OCI-LY7 (cell line): Measurements from ENCODE around the gene AOC3. TPM values are rescaled to one million over a fixed set of nuclear protein-coding genes. Genes with fewer than 3 reads are reported as not detected.

ENCODE experiments used
- BruUV-seq: library from RNA; stranded (reverse); fragments of 400-500 nt; replicated peaks from 2 replicates; lab custom pipeline; 2021; lab: Mats Ljungman, UMichigan
- CTCF ChIA-PET: fragments of 300-600 bp; sonication (Branson Sonifier 250); formaldehyde crosslinking; loops from one replicate; lab custom pipeline; 2022; ENCODE audit warnings: antibody characterized with exemption; ENCODE audit not compliant: unreplicated experiment; lab: Charles Lee
- POLR2A ChIA-PET: fragments of 300-600 bp; sonication (Branson Sonifier 250); formaldehyde crosslinking; loops from one replicate; lab custom pipeline; 2022; ENCODE audit warnings: antibody characterized with exemption; lab: Charles Lee
- DNase-seq: peaks from one replicate; pipeline ENCODE4 v3.0.0-alpha.2; 2015; ENCODE audit warnings: low spot score
- H2AFZ ChIP-seq: fragments of 200-600 bp; sonication (generic), shearing (Covaris generic); 2 replicates; pipeline ENCODE4 v1.6.1; 2014; ENCODE audit warnings: mild to moderate bottlenecking, antibody characterized with exemption, low read length, moderate library complexity
- H3K27ac ChIP-seq: fragments of 200-600 bp; sonication (generic); 2 replicates; pipeline ENCODE4 v1.5.1; 2014; ENCODE audit warnings: mixed run types, low read depth, mild to moderate bottlenecking, moderate library complexity, low read length, inconsistent platforms; ENCODE audit not compliant: poor library complexity, severe bottlenecking
- H3K36me3 ChIP-seq: fragments of 200-600 bp; sonication (generic); 2 replicates; pipeline ENCODE4 v1.6.1; 2014; ENCODE audit warnings: mild to moderate bottlenecking, antibody characterized with exemption, low read length, moderate library complexity, mixed read lengths; ENCODE audit not compliant: insufficient read depth
- H3K4me1 ChIP-seq: fragments of 200-600 bp; sonication (generic); 2 replicates; pipeline ENCODE4 v1.5.1; 2014; ENCODE audit warnings: mild to moderate bottlenecking, low read length; ENCODE audit not compliant: insufficient read depth, poor library complexity, severe bottlenecking
- H3K4me2 ChIP-seq: fragments of 200-600 bp; sonication (generic); 2 replicates; pipeline ENCODE4 v1.6.1; 2014; ENCODE audit warnings: mild to moderate bottlenecking, low read length
- H3K4me3 ChIP-seq: fragments of 200-600 bp; sonication (generic); 2 replicates; pipeline ENCODE4 v1.5.1; 2014; ENCODE audit warnings: mild to moderate bottlenecking, low read depth, low read length; ENCODE audit not compliant: poor library complexity, severe bottlenecking
- H3K79me2 ChIP-seq: fragments of 200-600 bp; sonication (generic); 2 replicates; pipeline ENCODE4 v1.6.1; 2016; ENCODE audit warnings: low read depth, mild to moderate bottlenecking, low read length, moderate library complexity, mixed read lengths; ENCODE audit not compliant: insufficient read depth
- H3K9me2 ChIP-seq: fragments of 200-600 bp; sonication (generic); 2 replicates; pipeline ENCODE4 v1.6.1; 2016; ENCODE audit warnings: mild to moderate bottlenecking, low read length, mixed read lengths; ENCODE audit not compliant: insufficient read depth
- H3K9me3 ChIP-seq: fragments of 200-600 bp; sonication (generic); 2 replicates; pipeline ENCODE4 v1.6.1; 2014; ENCODE audit warnings: mild to moderate bottlenecking, mixed run types, low read length, mixed read lengths
- H4K20me1 ChIP-seq: fragments of 200-600 bp; sonication (generic); 2 replicates; pipeline ENCODE4 v1.6.1; 2014; ENCODE audit warnings: mild to moderate bottlenecking, antibody characterized with exemption, low read length, moderate library complexity, mixed read lengths; ENCODE audit not compliant: insufficient read depth
- CTCF ChIP-seq: fragments of 200-600 bp; sonication (generic); conservative IDR thresholded peaks from 2 replicates; pipeline ENCODE4 v1.5.1; 2014; ENCODE audit warnings: mild to moderate bottlenecking, antibody characterized with exemption, low read length, moderate library complexity, mixed read lengths
- EZH2phosphoT487 ChIP-seq: fragments of 200-600 bp; sonication (generic); IDR thresholded peaks from 2 replicates; pipeline ENCODE4 v1.6.1; 2018; ENCODE audit warnings: low read depth, borderline replicate concordance, mild to moderate bottlenecking, mixed run types, antibody characterized with exemption, low read length, moderate library complexity, mixed read lengths
- intact Hi-C: fragments of 100-400 bp; cut with micrococcal nuclease; formaldehyde crosslinking; loops from one replicate; pipeline ENCODE4 v1.10.0; 2022; ENCODE audit not compliant: unreplicated experiment
- total RNA-seq, 2 experiments: library from RNA; depleted of rRNA in 1 of 2; stranded (reverse); fragments of >200 nt in 1 of 2; shearing (Covaris generic) in 1 of 2; gene quantifications; 2 replicates each; pipeline ENCODE4 v1.2.3, GENCODE V29; 2014 to 2022

AOC3 gene
- total RNA-seq, 2 experiments from 2014 or later = 0.73 to 2.5 TPM

GRCh38 chr17:42844271-42844670 lies 6.7 kb upstream of the AOC3 start, which contains the start of gene AOC2:
Gene AOC2, plus strand, starts transcription at chr17:42844580. Its CDS starts 47 bp downstream, at chr17:42844627.
- intact Hi-C loops = no loop called here
- H2AFZ ChIP-seq = no peak within 1 kb of the TSS
- no peaks in the 10 kb centered on the region for H4K20me1 ChIP-seq
- H3K79me2 ChIP-seq = no peaks in the 10 kb centered on the region
- ChIA-PET POLR2A (no interaction called here), CTCF (no interaction called here)
- TF ChIP-seq EZH2phosphoT487 = no peak
- no peak for TF ChIP-seq CTCF
- DNase-seq = no peak
- no TSS peak for BruUV-seq
- no peaks in the 10 kb centered on the region for H3K9me2 ChIP-seq
- no peaks in the 10 kb centered on the region for H3K4me1 ChIP-seq
- no peaks in the 10 kb centered on the region for H3K9me3 ChIP-seq
- peaks cover 66% of the 10 kb centered on the region for H3K36me3 ChIP-seq
- no peak within 1 kb of the TSS for H3K4me2 ChIP-seq
- no peak within 1 kb of the TSS for H3K4me3 ChIP-seq
- no peak within 1 kb of the TSS for H3K27ac ChIP-seq

- CTCF ChIA-PET = no interaction called here
- intact Hi-C loops = no loop called here
These were observed 6.0 kb upstream of the AOC3 start for GRCh38 chr17:42844761-42845555.

More at GRCh38 chr17:42844761-42845555, 6.0 kb upstream of the AOC3 start:
- Histone ChIP-seq H3K4me3 (no peak overlapping the region), H3K79me2 (no peaks in the 10 kb centered on the region), H3K27ac (no peak overlapping the region), H3K4me1 (no peaks in the 10 kb centered on the region), H3K36me3 (peaks cover 61% of the 10 kb centered on the region), H2AFZ (no peak overlapping the region), H3K9me3 (no peaks in the 10 kb centered on the region), H4K20me1 (no peaks in the 10 kb centered on the region), H3K4me2 (no peak overlapping the region), H3K9me2 (no peaks in the 10 kb centered on the region)
- no TSS peak for BruUV-seq
- POLR2A ChIA-PET = interaction anchor here (0.6 to 0.7 kb wide), 2 partner anchors 12 to 42 kb away, joined by 3 to 4 read pairs; no protein-coding TSS in a partner anchor
- DNase-seq = no peak
- TF ChIP-seq EZH2phosphoT487 = no peak
- no peak for TF ChIP-seq CTCF
